ENCODE data around the gene UBE2L5.

DNA sequence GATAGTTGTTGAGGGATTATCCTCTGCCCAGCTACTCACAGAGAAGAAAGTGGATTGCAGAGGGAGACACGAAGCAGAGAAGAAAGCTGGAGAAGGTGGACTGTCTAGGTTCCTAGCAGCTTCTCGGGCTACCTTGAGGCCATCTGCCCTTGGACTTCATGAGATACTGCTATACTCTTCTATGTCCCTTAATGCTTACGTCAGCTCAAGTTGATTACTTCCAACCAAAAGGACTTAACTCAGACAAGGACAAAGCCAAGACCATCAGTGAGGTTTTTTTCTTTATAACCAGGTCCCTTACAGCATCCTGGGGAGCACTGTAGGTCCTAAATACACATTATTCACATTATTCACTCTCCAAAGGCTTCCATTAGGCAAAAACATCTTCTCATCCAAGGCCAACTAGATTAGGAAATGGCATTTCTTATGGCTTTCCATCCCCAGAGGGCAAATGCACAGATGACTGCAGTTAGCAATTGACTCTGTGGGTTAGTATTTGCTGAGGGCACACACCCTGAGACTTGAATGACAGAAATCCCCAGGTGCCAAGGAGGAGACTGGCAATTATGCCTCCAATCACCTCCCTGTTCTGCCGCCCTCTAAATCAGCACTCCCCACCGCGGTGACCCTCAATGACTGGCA, 4.1 kb upstream of the UBE2L5 start:
- TF ChIP-seq, protein P1, sequence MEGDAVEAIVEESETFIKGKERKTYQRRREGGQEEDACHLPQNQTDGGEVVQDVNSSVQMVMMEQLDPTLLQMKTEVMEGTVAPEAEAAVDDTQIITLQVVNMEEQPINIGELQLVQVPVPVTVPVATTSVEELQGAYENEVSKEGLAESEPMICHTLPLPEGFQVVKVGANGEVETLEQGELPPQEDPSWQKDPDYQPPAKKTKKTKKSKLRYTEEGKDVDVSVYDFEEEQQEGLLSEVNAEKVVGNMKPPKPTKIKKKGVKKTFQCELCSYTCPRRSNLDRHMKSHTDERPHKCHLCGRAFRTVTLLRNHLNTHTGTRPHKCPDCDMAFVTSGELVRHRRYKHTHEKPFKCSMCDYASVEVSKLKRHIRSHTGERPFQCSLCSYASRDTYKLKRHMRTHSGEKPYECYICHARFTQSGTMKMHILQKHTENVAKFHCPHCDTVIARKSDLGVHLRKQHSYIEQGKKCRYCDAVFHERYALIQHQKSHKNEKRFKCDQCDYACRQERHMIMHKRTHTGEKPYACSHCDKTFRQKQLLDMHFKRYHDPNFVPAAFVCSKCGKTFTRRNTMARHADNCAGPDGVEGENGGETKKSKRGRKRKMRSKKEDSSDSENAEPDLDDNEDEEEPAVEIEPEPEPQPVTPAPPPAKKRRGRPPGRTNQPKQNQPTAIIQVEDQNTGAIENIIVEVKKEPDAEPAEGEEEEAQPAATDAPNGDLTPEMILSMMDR (conservative IDR thresholded peaks at IDR 0.05 in 1 of 2, IDR thresholded peaks at IDR 0.05 in 1 of 2; ENCODE audit: low read depth in 1 of 2, low read length in 2 of 2), result no peak
- TF ChIP-seq EZH2 (IDR thresholded peaks at IDR 0.05; ENCODE audit: low read length, missing control alignments), result no peak
